Bronchial epithelial cell (primary cell): ENCODE data around the gene PLCH2. TPM values are rescaled to one million over a fixed set of nuclear protein-coding genes. Genes with fewer than 3 reads are reported as not detected.
"Not testable (repeated sequence)": the region's sequence is repeated elsewhere in the genome, so short reads cannot be mapped to it uniquely, and the experiment has no call there.

ENCODE experiments used
- DNase-seq: peaks from one replicate; pipeline ENCODE4 v3.0.0-alpha.2; 2010; ENCODE audit warnings: low read depth
- FAIRE-seq: peaks from 2 replicates; lab custom pipeline; 2011; peaks lifted over from hg19 to GRCh38; lab: Jason Lieb, UNC
- H3K27me3 ChIP-seq: 2 replicates; pipeline ENCODE4 v1.5.1; 2011; ENCODE audit warnings: low read length; ENCODE audit not compliant: control insufficient read depth, insufficient read depth
- H3K36me3 ChIP-seq: 2 replicates; pipeline ENCODE4 v1.5.1; 2011; ENCODE audit warnings: low read length; ENCODE audit not compliant: control insufficient read depth, insufficient read depth
- H3K4me3 ChIP-seq: 2 replicates; pipeline ENCODE4 v1.5.1; 2011; ENCODE audit warnings: mild to moderate bottlenecking, low read depth, low read length, control low read depth
- total RNA-seq: library from RNA; depleted of rRNA; stranded (reverse); fragments of >200 nt; gene quantifications from 2 replicates; pipeline ENCODE4 v1.2.1, GENCODE V29; 2014
- TF ChIP-seq, protein P1 (sequence below): IDR thresholded peaks from 2 replicates; pipeline ENCODE4 v1.5.1; 2011; ENCODE audit warnings: mild to moderate bottlenecking, moderate library complexity, low read length, control low read depth, inconsistent platforms; ENCODE audit not compliant: insufficient read depth, severe bottlenecking

The PLCH2 gene
- total RNA-seq, 1 donor from 2014 or later = 64.2 TPM

DNA sequence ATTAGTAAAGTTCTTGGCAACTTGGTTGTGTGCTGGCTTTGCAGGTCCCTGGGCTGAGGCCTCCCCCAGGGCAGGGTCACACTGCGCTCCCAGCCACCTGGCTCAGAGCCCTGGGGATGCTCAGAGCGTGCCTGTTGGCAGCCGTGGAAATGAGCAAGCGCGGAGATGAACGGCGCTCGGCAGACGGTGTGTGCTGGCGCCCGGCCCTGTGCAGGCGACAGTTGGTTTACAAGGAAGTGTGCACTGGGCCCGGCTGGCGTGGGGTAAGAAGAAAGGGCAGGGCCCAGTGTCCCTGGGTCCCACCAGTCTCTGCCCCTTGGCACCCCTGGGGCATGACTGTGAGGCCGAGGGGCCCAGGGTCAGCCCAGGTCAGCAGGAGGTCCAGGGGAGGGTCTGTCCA lies 38.1 kb upstream of the PLCH2 start:
- TF ChIP-seq, protein P1, sequence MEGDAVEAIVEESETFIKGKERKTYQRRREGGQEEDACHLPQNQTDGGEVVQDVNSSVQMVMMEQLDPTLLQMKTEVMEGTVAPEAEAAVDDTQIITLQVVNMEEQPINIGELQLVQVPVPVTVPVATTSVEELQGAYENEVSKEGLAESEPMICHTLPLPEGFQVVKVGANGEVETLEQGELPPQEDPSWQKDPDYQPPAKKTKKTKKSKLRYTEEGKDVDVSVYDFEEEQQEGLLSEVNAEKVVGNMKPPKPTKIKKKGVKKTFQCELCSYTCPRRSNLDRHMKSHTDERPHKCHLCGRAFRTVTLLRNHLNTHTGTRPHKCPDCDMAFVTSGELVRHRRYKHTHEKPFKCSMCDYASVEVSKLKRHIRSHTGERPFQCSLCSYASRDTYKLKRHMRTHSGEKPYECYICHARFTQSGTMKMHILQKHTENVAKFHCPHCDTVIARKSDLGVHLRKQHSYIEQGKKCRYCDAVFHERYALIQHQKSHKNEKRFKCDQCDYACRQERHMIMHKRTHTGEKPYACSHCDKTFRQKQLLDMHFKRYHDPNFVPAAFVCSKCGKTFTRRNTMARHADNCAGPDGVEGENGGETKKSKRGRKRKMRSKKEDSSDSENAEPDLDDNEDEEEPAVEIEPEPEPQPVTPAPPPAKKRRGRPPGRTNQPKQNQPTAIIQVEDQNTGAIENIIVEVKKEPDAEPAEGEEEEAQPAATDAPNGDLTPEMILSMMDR = no peak
- Histone ChIP-seq H3K36me3 (peaks cover 43% of the 10 kb centered on the region), H3K27me3 (no peaks in the 10 kb centered on the region), H3K4me3 (no peak overlapping the region)
- FAIRE-seq (no peak), DNase-seq (no peak)

DNA sequence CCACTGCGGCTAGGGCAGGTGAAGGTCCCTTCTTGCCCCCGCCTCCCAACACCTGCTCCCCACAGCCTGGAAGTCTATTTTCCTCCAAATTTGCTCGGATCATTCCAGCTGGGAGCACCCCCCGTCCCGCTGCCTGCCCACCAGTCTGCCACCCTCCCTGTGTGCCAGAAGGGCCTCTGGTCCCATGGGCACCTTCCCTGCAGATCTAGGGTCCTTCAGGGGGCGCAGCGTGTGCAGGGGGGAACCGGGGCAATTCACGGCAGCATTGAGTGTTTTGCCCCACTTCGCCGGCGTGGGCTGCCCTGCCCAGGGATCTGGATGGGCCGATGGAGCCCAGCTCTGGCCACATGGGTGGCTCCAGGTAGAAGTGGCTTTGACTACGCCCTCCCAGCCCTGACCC lies 37.4 kb upstream of the PLCH2 start:
- Histone ChIP-seq H3K27me3 (no peaks in the 10 kb centered on the region), H3K36me3 (peaks cover 39% of the 10 kb centered on the region), H3K4me3 (no peak overlapping the region)
- DNase-seq (no peak), FAIRE-seq (no peak)
- TF ChIP-seq, protein P1 = no peak

- Histone ChIP-seq H3K36me3 (peaks cover 32% of the 10 kb centered on the region), H3K27me3 (no peaks in the 10 kb centered on the region), H3K4me3 (no peak overlapping the region)
- DNase-seq (no peak), FAIRE-seq (no peak)
- TF ChIP-seq, protein P1 = no peak
Measured at GRCh38 chr1:2439369-2439768, 36.7 kb upstream of the PLCH2 start.

DNA sequence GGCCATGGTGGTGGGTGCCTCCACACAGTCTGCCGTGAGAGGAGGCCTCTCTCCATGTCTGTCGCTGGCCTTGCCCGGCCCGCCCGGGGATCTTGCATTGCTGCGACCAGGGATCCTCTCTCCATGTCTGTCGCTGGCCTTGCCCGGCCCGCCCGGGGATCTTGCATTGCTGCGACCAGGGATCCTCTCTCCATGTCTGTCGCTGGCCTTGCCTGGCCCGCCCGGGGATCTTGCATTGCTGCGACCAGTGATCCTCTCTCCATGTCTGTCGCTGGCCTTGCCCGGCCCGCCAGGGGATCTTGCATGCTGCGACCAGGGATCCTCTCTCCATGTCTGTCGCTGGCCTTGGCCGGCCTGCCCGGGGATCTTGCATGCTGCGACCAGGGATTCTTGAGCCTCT lies 35.7 kb upstream of the PLCH2 start:
- H3K4me3 ChIP-seq, DNase-seq, H3K27me3 ChIP-seq: not testable (repeated sequence)
- peaks cover 27% of the 10 kb centered on the region for H3K36me3 ChIP-seq
- FAIRE-seq = peak; percentile 83

DNA sequence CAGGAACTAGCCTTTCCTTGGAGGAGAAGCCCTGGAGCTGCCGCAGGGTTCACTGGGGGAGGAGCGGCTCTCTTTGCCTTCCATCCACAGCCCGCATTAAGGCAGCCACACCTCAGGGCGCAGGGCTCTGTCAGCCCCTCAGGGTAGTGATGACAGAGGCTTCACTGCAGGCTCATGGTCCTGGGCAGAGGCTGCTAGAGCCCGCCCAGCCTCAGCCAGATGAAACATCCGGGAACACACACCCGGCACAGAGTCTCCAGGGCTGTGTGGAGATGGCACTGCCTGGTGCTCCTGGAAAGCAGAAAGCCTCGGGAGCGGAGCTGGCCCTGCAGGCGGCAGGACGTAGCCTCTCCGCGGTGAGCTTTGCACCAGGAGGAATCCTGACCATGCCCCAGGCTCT lies 34.3 kb upstream of the PLCH2 start:
- Histone ChIP-seq H3K36me3 (peaks cover 28% of the 10 kb centered on the region), H3K4me3 (no peak overlapping the region), H3K27me3 (no peaks in the 10 kb centered on the region)
- TF ChIP-seq, protein P1 = no peak
- DNase-seq (no peak), FAIRE-seq (no peak)

DNA sequence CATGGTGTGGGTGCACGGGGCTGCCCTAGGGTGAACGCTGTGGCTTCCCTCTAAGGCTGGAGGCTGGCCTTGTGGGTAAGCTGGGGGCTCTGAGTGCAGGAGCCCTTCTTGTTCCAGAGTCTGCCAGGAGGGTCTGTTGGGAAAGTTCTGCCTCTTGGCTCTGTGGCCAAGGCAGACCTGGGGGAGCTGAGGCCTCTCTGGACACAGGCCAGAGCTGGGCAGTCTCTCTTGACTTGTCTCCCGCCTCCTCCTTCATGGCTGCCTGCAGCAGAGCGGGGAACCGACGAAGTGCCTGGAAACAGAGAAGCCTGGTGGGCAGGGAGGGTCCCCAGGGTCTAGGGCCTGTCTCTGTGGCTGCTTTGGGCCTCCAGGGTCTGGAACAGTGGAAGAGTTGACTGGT lies 33.4 kb upstream of the PLCH2 start:
- no peaks in the 10 kb centered on the region for H3K27me3 ChIP-seq
- no peak for DNase-seq
- FAIRE-seq = no peak
- H3K36me3 ChIP-seq = peaks cover 25% of the 10 kb centered on the region
- no peak overlapping the region for H3K4me3 ChIP-seq
- TF ChIP-seq, protein P1 = no peak
